Inflammatory macrophage treated with lipopolysaccharide for 1 hour (primary cell): ENCODE results near the gene QKI.
"Not testable (repeated sequence)": the region's sequence is repeated elsewhere in the genome, so short reads cannot be mapped to it uniquely, and the experiment has no call there.

Experiments used
- DNase-seq, 2 donors: peaks; one replicate each; pipeline ENCODE4 v3.0.0-alpha.2; 2020 to 2022

QKI gene

DNA sequence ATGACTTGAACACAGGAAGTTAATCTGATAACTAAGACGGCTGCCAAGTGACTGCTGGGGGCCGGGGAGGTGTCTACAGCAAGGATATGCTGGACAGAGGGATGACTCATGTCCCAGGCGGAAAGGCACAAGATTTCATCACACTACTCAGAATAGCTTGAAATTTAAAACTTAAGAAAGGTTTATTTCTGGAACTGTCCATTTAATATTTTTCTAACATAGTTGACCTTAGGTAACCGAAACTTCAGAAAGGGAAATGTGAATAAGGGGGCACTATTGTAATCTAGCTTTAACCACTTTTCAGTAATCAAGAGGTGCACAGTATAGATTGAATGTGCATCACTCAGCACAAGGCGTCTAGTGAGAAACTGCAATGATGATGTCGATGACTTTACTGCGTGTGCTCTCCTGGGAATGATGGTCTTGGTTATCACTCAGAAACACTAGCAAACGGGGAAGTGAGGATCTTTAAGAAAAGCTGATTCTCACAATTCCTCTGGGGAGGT is 171.5 kb downstream of the QKI start:
- DNase-seq, result peak; percentile 76 to 77

DNA sequence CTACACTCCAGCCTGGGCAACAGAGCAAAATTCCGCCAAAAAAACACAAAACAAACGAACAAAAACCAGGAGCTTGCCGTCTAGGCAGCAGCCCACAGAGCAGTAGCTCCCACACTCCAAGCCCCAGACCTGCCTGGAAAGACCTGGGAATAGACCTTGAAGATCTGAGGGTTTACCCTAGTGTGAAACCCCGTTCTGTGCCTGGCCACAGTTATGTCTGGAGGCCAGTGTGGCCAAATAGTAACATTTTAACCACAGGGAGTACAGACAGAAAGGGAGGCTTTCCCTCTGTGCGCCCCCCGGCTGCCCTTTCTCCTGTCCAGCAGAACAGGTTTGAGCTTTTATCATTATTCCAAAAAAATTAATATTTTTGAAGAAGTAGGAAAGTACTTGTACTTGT is 172.4 kb downstream of the QKI start:
- no peak for DNase-seq

DNA sequence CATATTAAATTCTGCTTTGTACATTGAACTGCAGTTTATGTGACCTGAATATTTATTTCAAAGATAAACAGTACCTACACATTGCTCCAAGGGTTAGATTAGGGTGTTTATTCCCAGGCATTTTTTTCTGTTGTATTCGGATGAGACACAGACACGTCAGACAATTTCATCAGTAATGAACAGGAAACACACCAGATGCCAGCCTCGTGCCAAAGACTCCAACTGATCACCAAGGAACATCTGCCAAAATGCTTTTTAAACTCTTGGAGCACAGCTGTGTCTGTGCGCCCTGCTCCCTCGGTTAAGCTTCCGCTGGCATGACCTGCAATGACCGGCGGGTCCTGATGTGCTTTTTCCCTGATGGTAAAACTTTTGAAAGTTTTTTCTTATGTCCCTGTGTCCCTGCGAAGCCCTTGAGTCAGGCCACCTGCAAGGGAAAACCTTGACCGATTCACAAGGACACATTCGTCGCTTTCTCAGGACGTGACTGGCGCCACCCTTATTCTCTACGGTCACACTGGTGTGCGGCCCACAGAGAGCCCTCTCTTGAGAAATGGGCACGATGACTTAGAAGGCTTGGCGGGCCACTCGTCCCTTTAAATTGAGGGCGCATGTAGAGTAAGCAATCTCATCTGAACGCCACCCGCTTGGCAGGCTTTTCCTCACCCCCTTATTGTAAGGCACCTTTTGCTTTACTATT is 173.9 kb downstream of the QKI start:
- no peak for DNase-seq

DNA sequence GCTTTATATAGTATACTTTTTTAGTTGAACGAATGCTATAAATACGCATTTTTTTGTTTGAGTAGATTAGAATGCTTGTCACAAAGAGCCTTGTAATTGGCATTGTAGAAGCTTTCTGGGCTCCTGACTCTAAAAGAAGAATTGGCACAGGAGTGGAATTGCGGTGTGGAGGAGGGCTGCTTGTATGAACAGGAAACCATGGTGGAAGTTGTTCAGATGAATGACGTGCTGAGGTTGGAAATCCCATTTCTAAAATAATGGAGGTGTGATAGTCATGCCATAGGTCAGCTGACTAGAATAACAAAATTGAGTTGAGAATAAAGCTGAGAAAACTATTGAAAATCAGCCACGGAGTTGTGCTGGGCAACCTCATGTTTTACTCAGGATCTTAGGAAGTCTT is 174.9 kb downstream of the QKI start:
- DNase-seq, result peak in 1 of 2 donors; percentile 20

DNA sequence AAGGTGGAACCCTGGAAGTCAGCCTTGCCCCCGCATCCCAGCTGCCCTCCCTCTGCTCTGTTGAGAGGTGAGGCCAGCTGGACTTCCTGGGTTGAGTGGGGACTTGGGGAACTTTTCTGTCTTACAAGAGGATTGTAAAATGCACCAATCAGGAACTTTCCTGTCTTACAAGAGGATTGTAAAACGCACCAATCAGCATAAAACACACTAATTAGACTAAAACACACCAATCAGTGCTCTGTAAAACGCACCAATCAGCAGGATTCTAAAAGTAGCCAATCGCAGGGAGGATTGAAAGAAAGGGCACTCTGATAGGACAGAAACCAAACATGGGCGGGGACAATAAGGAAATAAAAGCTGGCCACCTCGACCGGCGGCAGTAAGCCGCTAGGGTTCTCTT is 175.6 kb downstream of the QKI start:
- DNase-seq, result not testable (repeated sequence)

DNA sequence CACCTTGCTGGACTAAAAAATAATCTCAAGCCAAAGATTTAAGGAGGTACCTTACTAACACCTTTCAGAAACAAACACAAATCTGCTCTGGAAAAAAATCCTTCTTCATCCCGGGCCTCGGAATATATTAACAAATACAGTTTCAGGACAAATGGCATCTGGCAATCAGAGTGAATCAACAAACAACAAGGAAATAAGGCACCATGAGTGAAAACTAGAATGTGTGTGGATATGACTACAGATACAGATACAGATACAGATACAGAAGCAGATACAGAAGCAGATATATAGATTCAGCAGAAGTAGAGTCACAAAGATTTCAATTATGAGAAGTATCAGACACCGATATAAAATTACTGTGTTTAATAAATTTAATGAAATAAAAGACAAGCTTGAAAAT is 178.4 kb downstream of the QKI start:
- no peak for DNase-seq

DNA sequence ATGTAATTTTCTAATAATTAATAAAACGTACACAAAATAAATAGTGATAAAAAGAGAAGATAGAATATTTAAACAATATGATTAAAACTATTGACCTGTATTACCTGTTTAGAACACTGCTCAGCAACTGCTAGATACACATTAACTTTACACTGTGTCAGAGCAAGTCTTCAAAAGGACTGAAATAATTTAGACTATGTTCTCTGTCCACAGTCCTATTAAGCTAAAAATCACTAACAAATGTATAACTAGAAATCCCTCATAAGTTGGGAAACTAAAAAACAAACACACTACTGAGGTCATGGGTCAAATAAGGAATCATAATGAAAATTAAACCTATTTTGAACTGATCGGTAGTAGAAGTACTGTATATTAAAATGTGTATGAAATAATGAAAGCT is 181.7 kb downstream of the QKI start:
- no peak for DNase-seq

DNA sequence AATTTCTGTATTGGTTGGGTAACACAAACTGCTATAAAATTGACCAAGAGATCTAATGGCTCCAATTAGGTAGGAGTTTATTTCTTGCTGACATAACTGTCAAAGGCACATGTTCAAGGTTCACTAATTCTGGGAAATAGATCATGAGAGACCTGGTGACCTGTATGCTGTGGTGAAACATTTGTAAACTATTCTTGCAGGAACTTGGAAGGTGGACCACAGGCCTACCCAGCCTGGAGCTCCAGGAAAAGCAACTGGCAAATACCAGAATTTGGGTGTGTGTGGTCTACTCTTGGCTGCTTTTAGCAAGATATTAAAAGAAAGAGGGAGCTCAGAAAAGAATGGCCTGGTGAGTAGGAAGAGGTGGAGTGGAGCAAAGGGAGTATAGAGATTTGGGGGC is 184.6 kb downstream of the QKI start:
- DNase-seq, result no peak

DNA sequence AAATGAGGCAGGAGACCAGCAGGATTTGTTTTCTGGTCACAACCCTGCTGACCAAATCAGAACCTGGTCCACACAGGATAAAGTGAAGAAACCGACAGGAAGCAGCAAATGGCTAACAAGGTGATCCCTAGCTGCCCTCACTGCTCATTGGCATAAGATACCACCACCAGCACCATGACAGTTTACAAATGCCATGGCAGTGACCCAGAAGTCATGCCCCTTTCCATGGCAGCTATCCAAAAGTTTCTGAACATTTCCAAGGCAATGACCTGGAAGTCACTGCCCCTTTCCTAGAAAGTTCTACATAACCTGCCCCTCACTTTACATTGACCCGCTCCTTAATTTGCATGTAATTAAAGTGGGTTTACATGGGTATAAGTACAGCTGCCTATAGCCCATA is 185.2 kb downstream of the QKI start:
- DNase-seq, result no peak

DNA sequence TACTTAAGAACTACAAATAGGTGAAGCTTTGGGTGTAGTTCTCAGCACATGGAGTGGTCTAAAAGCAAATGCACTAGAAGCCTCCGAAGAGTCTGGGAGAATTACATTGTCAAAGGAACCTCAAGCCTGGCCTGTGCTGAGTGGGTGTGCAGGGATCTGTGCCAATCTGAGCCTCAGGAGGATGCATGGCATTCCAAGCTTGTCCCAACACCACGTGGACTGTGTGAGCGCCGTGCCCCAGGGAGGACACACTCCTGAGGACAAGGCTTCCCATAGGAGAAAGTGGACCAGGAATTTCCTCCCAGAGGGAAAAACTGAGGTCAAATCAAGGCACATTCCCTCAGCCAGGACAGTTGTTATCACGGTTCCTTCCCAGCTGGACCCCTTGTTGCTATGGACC is 185.8 kb downstream of the QKI start:
- no peak for DNase-seq

DNA sequence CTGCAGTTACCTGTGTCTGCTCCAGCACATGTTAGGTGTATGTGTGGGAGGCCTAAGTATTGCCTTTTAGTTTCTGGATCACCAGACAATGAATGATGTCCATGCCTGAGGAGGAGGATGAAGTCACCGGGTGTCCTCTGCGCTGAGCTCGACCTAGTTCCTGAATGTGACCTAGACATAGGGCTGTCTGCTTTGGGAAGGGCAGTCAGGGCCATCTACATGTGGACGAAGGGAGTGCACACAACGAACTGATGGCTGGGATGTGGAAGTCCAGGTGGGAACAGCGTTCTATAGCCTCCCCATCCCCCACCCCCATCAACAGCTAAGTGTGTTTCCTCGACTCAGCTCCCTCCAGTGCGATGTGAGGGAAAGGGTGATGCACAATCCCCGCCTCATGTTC is 186.3 kb downstream of the QKI start:
- no peak for DNase-seq

DNA sequence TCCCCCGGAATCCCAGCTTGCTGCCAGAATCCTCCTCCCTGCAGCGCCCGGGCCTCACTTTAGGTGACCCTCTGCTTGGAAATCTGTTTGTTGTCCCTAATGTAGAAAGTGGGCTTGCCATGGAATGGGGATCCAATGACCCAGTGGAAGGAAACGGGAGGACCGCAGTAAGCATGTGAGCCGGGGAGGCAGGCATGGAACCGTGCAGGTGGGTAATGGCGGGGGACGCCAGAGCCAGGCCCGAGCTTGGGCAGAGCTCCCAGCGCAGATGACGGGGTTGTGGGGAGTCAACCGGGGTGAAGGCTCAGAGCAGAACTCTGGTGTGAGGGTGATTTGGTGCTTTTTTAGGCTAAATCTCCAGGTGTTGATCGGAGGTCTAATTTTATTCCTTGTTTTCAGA is 188.3 kb downstream of the QKI start:
- no peak for DNase-seq

DNA sequence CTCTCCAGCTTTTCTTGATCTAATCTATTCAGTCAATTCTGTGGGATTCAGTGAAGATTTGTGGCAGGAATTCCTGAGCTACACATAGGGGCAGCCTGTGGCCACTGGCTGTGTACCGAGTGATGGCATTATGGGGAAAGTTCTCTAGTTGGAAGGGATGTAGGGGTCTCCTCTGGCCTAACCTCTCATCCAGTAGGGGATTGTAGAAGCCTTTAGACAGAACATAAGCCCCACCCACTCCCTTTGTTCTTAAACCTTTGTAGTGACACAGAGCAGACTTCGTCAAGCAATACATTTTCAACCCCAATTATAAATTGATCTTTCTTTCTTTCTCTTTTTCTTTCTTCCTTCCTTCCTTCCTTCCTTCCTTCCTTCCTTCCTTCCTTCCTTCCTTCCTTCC is 188.9 kb downstream of the QKI start:
- DNase-seq, result no peak

DNA sequence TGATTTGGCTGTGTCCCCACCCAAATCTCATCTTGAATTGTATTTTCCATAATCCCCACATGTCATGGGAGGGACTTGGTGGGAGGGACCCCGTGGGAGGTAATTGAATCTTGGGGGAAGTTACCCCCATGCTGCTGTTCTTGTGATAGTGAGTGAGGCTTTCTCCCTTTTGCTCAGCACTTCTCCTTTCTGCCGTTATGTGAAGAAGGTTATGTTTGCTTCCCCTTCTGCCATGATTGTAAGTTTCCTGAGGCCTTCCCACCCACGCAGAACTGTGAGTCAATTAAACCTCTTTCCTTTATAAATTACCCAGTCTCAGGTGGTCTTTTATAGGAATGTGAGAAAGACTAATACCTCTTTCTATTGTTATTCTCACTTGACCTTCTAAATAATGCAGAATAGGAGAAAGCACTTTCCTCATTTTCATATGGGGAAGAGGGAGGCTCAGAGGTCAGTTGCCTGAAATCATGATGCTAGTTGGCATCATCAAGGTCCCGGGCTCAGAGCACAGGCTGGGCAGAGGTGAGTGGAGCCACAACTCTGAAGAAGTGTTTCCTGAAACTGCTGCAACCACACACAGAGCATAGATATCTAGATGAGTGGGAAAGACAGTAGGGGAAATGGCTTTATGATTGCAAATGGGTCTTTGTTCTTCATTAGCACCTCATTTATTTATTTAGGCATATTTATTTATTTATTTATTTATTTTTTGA is 191.0 kb downstream of the QKI start:
- peak; percentile 36 to 44 for DNase-seq

DNA sequence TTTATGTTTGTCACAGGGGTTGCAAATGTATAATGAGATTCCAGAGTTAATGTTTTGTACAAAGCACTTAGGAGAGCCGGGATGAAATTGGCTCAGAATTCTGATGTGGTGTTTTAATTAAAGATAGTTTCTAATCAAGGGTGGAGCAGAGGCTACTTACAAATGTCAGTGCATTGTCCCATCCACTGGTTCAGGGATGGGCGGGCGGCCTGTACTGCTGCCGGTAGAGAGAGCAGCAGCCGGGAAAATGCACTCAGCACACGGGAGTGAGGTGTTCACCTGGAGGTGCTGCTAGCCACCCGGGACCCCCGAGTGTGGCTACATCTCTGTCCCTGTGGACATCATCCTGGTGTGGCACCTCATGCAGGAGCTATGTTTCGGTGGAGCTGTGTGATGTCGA is 193.3 kb downstream of the QKI start:
- DNase-seq, result no peak

DNA sequence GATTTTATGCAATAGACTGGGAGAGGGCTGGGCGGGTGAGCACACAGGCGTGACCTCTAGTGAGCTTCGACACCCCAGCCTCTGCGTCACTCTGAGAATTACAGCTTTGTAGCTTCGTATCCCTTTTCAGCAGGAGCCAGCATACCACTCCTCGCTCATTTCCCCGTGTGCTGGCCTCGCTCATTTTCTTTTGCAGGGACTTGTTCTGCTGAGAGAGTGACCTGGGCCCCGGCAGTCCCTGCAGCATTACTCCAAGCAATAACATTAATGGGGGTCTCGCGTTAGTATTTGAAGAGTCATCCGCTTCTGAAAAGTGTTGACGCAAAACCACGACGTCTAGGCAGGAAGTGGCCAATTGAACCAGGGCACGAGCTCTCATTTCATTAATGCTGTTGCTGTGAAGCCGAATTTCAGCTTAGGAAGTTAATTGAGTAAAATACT is 193.7 kb downstream of the QKI start:
- DNase-seq, result no peak

DNA sequence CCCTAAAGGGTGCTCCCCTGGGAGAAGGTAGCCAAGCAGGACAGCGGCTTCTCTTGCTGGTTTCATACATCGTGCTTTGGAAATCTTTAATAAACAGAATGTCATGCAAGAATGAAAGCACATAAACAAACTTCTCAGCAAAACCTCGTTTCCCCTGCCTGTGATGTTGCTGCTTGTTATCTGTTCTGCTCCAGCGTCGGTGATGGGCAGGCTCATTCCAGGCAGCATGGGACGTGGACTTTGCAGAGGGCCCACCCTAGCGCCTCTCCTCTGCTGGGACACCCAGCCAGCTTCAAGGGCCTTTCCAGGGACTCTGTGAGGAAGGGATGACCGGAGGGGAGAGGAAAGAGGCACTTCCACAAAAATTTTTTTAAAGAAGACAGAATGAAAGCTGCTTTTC is 197.7 kb downstream of the QKI start:
- no peak for DNase-seq

DNA sequence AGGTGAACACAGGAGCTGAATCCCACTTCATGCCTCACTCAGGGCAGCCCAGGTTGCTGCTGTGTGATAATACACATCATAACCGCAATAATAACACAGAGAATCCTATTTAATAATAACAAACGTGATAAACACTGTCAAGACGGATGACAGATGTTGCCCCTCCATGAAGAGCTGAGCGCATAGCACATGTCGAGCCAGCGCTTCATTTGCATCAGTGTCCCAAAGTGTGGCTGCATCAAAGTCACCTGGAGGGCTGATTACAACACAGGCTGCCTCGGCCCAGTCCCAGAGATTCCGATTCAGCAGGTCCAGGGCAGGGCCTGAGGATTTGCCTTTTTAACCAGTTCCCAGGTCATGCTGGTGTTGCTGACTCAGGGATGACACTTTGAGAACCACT is 198.5 kb downstream of the QKI start:
- DNase-seq, result no peak

DNA sequence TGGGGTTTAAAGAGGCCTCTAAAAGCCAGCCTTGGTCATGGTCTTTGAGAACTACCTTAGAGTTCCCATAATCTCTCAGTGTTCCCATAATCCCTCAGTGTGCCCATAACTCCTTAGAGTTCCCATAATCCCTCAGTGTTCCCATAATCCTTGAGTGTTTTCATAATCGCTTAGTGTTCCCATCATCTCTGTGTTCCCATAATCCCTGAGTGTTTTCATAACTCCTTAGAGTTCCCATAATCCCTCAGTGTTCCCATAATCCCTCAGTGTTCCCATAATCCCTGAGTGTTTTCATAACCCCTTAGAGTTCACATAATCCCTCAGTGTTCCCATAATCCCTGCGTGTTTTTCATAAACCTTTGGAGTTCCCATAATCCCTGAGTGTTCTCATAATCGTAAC is 199.2 kb downstream of the QKI start:
- no peak for DNase-seq

DNA sequence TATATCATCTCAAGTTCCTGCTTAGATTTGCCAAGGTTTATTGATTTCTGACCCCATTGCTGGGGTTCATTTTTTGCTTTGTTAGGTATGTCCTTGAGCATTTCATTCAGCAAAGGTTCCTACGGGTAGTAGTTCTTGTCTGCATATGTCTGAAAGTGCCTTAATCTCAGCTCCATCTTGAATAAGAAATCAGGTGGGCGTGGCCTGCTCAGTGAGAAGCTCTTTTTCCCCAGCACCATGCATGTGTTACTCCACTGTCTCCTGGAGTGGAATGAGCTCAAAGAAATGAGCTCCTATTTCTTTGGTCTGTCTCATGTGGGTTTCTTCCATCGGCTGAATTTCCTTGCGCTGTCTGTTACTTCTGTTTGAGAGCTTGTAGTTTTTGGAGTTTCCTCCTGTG is 201.9 kb downstream of the QKI start:
- DNase-seq, result no peak

DNA sequence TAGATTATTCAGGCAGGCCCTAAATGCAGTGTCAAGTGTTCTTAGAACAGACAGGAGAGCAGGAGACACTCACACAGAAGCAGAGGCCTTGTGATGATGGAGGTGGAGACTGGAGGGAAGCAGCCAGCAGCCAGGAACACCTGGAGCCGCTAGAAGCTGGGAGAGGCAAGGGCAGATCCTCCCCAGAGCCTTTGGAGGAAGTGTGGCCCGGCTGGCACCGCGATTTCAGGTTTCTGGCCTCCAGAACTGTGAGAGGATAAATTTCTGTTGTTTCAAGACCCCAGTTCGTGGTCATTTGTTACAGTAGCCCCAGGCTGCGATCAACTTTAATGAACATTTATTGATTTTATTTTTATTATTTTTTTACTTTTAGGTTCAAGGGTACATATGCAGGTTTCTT is 203.0 kb downstream of the QKI start:
- DNase-seq, result no peak

DNA sequence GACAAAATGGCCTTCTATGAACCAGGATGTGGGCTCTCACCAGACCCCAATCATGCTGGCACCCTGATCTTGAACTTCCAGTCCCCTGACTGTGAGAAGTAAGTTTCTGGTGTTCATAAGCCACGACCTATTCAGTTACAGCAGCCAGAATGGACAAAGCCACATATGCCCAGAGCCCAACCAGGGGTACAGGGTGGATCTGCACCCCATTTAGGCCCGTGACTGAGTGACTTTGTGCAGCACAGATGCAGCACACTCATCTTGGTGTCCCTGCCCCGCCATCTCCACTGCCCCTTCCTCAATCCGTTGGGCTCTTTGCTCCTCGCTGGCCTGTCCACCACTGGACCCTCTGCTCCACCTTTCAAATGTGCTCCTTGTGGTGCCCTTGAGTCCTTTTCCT is 205.6 kb downstream of the QKI start:
- no peak for DNase-seq

DNA sequence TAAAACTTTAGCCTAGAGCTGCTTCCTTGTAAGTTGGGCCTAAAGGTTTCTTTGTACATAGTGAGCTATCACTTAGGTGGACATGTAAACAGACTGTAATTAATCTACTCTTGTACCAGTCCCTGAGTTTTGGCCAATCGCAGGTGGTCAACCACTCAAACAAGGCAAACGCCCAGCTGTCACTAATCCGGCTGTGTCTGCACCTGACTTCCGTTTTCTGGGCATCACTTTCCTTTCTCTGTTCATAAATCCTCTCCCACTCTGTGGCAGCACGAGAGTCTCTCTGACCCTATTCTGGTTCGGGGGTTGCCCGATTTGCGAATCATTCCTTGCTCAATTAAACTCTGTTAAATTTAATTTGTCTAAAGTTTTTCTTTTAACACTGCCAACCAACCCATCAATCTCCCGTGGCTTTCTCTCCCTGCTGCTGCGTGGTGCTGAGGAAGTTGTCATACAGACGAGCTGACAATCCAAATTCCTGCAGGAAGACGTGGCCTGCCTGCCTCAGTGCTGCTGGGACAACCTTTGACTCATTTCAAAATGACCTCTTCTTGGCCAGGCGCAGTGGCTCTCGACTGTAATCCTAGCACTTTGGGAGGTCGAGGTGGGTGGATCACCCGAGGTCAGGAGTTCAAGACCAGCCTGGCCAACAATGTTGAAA is 206.3 kb downstream of the QKI start:
- DNase-seq, result no peak

DNA sequence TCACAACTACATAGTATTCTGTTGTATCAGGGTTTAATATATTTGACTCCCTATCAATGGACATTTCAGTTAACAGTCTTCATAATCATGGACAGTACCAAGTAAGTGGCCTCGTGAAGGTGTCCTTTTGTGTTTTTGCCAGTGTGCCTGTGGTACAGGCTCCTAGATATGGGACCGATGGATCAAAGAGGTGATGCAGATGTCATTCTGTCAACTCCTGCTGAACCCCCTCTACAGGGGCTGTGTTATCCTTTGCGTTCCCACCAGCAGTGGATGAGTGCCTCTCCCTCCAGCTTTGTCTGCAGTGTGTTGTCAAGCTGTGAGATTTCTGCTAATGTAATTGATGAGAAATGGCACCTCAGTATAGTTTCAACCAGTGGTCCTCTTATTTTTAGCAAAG is 210.7 kb downstream of the QKI start:
- DNase-seq, result no peak
